Gastroesophageal sphincter (tissue), 4 donors: ENCODE measurements around the gene GOLPH3. TPM values are rescaled to one million over a fixed set of nuclear protein-coding genes. Genes with fewer than 3 reads are reported as not detected.

Experiments used
- ATAC-seq: fragments of 150-250 bp; one replicate; pipeline ENCODE4 v1.9.1; 2016; ENCODE audit warnings: mild to moderate bottlenecking, moderate library complexity
- H3K27ac ChIP-seq, 4 donors: fragments of 200-600 bp; sonication (generic) in 3 of 4; 1 replicate in 3 of 4; 2 replicates in 1 of 4; pipeline ENCODE4 v1.5.1; 2016 to 2019
- H3K27me3 ChIP-seq: fragments of 200-600 bp; sonication (generic); one replicate; pipeline ENCODE4 v1.5.1; 2019
- H3K36me3 ChIP-seq, 2 donors: fragments of 200-600 bp; sonication (generic); one replicate each; pipeline ENCODE4 v1.5.1; 2019; ENCODE audit warnings: control low read depth in 1 of 2
- H3K4me1 ChIP-seq, 3 donors: fragments of 200-600 bp; sonication (generic); 1 replicate in 2 of 3; 2 replicates in 1 of 3; pipeline ENCODE4 v1.5.1; 2016 to 2019; ENCODE audit warnings: control low read depth in 2 of 3
- H3K4me3 ChIP-seq, 2 donors: fragments of 200-600 bp; sonication (generic); one replicate each; pipeline ENCODE4 v1.5.1; 2019; ENCODE audit warnings: mild to moderate bottlenecking in 1 of 2, moderate library complexity in 1 of 2
- H3K9me3 ChIP-seq, 3 donors: fragments of 200-600 bp; sonication (generic); one replicate each; pipeline ENCODE4 v1.5.1; 2017 to 2019; ENCODE audit warnings: control low read depth in 2 of 3
- EP300 ChIP-seq: sonication (generic); formaldehyde crosslinking; IDR thresholded peaks from one replicate; pipeline ENCODE4 v1.6.1; 2017; ENCODE audit warnings: antibody characterized with exemption, mild to moderate bottlenecking
- POLR2A ChIP-seq, 2 donors: fragments of 450-650 bp; IDR thresholded peaks; one replicate each; pipeline ENCODE4 v1.6.1; 2017; ENCODE audit warnings: antibody characterized with exemption in 2 of 2, mild to moderate bottlenecking in 2 of 2, moderate library complexity in 1 of 2
- POLR2AphosphoS5 ChIP-seq: sonication (generic); formaldehyde crosslinking; IDR thresholded peaks from one replicate; pipeline ENCODE4 v1.6.1; 2017; ENCODE audit warnings: antibody characterized with exemption
- WGBS, 2 donors: methylation state at CpG; one replicate each; pipeline ENCODE4 v1.1.5; 2018; ENCODE audit warnings: low coverage in 1 of 2; 5-methylcytosine and 5-hydroxymethylcytosine counted together
- total RNA-seq, 4 donors: library from RNA; depleted of rRNA; stranded (reverse); fragments of >200 nt; gene quantifications; one replicate each; pipeline ENCODE4 v1.1.0, GENCODE V29; 2016
- TF ChIP-seq, protein P1 (sequence below), 4 experiments: fragments of 200-600 bp in 2 of 4; fragments of 450-650 bp in 2 of 4; sonication (generic) in 1 of 4; IDR thresholded peaks; one replicate each; pipeline ENCODE4 v1.5.1; 2017 to 2019; ENCODE audit warnings: antibody characterized with exemption in 4 of 4, mild to moderate bottlenecking in 2 of 4, moderate library complexity in 2 of 4

The GOLPH3 gene
- total RNA-seq, 4 donors from 2014 or later: 144 to 277 (median 203) TPM

DNA sequence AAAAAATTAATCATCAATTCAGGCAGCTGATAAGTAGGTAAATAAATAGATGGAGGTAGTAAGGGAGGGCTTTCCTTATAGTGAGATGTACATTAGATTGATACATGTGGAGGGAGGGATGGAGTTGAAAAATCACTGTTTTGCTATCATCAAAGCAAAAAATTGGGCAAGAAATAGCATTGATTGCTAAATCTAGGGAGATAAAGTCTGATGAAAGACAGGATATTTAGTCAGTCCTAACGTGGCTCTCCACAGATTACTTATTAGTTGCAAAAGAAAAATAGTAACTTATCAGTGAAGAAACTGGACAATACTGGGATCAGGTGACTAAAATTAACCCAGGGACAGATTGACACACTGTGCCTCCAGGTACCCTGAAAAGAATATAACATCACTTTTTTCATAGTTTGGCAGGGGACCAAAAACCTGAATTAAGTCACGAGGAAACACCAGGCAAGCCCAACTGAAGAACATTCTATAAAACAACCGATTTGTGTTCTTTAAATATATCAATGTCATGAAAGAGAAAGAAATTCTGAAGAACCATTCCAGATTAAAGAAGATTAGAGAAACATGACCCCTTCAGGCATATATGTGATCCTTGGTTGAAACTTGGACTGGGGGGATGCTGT, 27.1 kb upstream of the GOLPH3 start:
- WGBS, 2 donors: 33 to 35% methylated on average over 3 of the region's 3 CpGs
- H3K9me3 ChIP-seq: no peaks in the 10 kb centered on the region
- H3K4me3 ChIP-seq: no peak overlapping the region
- peak; percentile 46 for ATAC-seq
- no peaks in the 10 kb centered on the region for H3K27me3 ChIP-seq
- H3K36me3 ChIP-seq: no peaks in the 10 kb centered on the region
- H3K27ac ChIP-seq: peak overlapping the region in 3 of 4 donors; percentile 66 to 74 (median 71)
- TF ChIP-seq POLR2AphosphoS5 (no peak), EP300 (no peak), POLR2A (IDR thresholded peaks at IDR 0.05) (no peak)
- TF ChIP-seq, protein P1, sequence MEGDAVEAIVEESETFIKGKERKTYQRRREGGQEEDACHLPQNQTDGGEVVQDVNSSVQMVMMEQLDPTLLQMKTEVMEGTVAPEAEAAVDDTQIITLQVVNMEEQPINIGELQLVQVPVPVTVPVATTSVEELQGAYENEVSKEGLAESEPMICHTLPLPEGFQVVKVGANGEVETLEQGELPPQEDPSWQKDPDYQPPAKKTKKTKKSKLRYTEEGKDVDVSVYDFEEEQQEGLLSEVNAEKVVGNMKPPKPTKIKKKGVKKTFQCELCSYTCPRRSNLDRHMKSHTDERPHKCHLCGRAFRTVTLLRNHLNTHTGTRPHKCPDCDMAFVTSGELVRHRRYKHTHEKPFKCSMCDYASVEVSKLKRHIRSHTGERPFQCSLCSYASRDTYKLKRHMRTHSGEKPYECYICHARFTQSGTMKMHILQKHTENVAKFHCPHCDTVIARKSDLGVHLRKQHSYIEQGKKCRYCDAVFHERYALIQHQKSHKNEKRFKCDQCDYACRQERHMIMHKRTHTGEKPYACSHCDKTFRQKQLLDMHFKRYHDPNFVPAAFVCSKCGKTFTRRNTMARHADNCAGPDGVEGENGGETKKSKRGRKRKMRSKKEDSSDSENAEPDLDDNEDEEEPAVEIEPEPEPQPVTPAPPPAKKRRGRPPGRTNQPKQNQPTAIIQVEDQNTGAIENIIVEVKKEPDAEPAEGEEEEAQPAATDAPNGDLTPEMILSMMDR (IDR thresholded peaks at IDR 0.05): no peak
- H3K4me1 ChIP-seq: peaks cover 3 to 54% (median 9%) of the 10 kb centered on the region in 3 donors

GRCh38 chr5:32197032-32197431, 22.9 kb upstream of the GOLPH3 start:
- TF ChIP-seq POLR2A (IDR thresholded peaks at IDR 0.05): no peak
- TF ChIP-seq EP300: no peak
- TF ChIP-seq, protein P1 (IDR thresholded peaks at IDR 0.05): no peak
- no peak for TF ChIP-seq POLR2AphosphoS5
- WGBS, 2 donors: 68 to 78% methylated on average over 5 to 6 of the region's 6 CpGs
- Histone ChIP-seq H3K27ac (peak overlapping the region in 2 of 4 donors; percentile 38 to 51), H3K36me3 (no peaks in the 10 kb centered on the region), H3K4me1 (peaks cover 3 to 42% (median 6%) of the 10 kb centered on the region in 3 donors), H3K4me3 (no peak overlapping the region), H3K27me3 (no peaks in the 10 kb centered on the region), H3K9me3 (no peaks in the 10 kb centered on the region)
- ATAC-seq: no peak

DNA sequence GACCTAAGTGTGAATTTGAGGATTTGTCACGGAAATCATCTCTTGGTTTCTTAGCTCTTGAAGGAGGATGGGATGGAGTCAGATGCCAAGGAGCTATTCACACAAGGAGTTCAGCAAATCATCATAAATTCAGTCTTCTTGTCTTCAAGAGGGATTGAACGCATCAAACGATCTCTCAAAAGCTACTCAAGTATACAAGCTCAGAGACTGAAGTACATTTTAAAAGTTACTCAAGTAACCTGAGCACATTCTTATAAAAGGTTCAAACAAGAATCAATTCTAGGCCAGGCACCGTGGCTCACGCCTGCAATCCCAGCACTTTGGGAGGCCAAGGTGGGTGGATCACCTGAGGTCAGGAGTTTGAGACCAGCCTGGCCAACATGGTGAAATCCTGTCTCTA, 21.1 kb upstream of the GOLPH3 start:
- peak overlapping the region in 3 of 4 donors; percentile 27 to 46 (median 45) for H3K27ac ChIP-seq
- no peak overlapping the region for H3K4me3 ChIP-seq
- no peak for TF ChIP-seq POLR2AphosphoS5
- TF ChIP-seq, protein P1 (IDR thresholded peaks at IDR 0.05): no peak
- no peak for TF ChIP-seq EP300
- TF ChIP-seq POLR2A (IDR thresholded peaks at IDR 0.05): no peak
- no peaks in the 10 kb centered on the region for H3K27me3 ChIP-seq
- H3K4me1 ChIP-seq: peaks cover 0 to 24% (median 0%) of the 10 kb centered on the region in 3 donors
- no peaks in the 10 kb centered on the region for H3K36me3 ChIP-seq
- no peaks in the 10 kb centered on the region for H3K9me3 ChIP-seq
- 88 to 94% methylated on average over 2 to 5 of the region's 5 CpGs for WGBS, 2 donors
- ATAC-seq: no peak

DNA sequence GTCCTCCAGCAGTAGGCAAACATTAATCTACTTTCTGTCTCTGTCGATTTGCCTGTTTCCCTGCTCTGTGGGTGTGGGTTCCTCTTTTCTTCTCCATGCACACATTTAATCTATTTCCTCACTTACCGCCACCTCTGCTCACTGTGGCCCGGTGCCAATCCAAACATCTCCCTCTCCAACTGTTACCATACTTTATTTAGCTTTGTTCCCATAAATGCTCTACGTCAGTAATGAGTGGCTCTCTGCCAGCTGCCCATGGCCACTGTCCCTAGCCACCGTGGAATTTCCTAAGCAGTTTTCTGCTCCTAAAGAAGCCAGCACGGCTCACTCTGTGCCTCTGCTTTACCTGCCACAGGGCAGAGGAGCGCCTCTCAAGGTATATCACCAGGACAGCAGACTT, 19.5 kb upstream of the GOLPH3 start:
- H3K27ac ChIP-seq: peak overlapping the region in 3 of 4 donors; percentile 49 to 75 (median 67)
- 2 to 18% methylated on average over 4 to 7 of the region's 7 CpGs for WGBS, 2 donors

More for the DNA sequence above, 19.5 kb upstream of the GOLPH3 start:
- Histone ChIP-seq H3K4me3 (peak overlapping the region in 1 of 2 donors; percentile 3), H3K36me3 (no peaks in the 10 kb centered on the region), H3K9me3 (no peaks in the 10 kb centered on the region), H3K27me3 (no peaks in the 10 kb centered on the region), H3K4me1 (peaks cover 0 to 21% (median 0%) of the 10 kb centered on the region in 3 donors)
- TF ChIP-seq, protein P1 (IDR thresholded peaks at IDR 0.05): no peak
- peak; percentile 95 for TF ChIP-seq POLR2AphosphoS5
- no peak for TF ChIP-seq POLR2A (IDR thresholded peaks at IDR 0.05)
- TF ChIP-seq EP300: no peak
- ATAC-seq: peak; percentile 87
